Measurements from ENCODE around the gene LDB2. TPM values are rescaled to one million over a fixed set of nuclear protein-coding genes. Genes with fewer than 3 reads are reported as not detected.

The LDB2 gene
- total and polyA plus RNA-seq, 2 donors (not counting 3 experiments of a cell fraction or from before 2014, with no cell fraction given) = 127 to 223 TPM

DNA sequence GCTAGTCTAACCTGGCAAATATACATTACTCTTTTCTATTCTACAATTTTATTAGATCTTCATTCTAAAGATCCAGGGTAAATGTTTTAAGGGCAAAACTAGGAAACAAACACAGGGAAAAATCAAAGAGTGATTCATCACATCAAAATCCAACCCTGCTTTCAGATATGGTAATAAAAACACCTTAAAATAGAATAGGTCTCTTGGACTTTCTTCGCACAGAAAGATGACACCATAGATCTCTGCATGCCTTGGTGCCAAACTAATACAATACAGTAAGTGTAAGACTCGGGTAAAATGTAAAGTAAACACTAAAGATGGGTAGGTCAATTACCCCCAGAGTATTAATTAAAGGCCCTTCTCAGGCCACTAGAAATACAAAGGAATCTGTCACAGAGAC is 34.2 kb downstream of the LDB2 start:
- dilution Hi-C loops (cut with MboI; ENCODE audit: extremely low pct_ligation_motif_present, low sequenced_read_pairs) = no loop called here

GRCh38 chr4:16862697-16863096 is 35.7 kb downstream of the LDB2 start:
- Histone ChIP-seq H4K20me1 (replicated peaks; ENCODE audit: control insufficient read depth, extremely low read depth, insufficient read depth, low read length) (no peaks in the 10 kb centered on the region), H2AFZ (ENCODE audit: low read depth, low read length) (no peak overlapping the region), H3K27ac (ENCODE audit: insufficient read depth, low read depth, low read length) (peak overlapping the region; percentile 75), H3K4me2 (ENCODE audit: insufficient read depth, low read length) (no peak overlapping the region), H3K4me1 (ENCODE audit: control insufficient read depth, extremely low read depth, insufficient read depth, low read length) (peaks cover 88% of the 10 kb centered on the region), H3K79me2 (ENCODE audit: control insufficient read depth, insufficient read depth, low read length) (no peaks in the 10 kb centered on the region), H3K27me3 (ENCODE audit: control insufficient read depth in 2 of 2, insufficient read depth in 2 of 2, low read length in 2 of 2) (no peaks in the 10 kb centered on the region), H3K9me3 (replicated peaks; ENCODE audit: control insufficient read depth, insufficient read depth, low read length) (no peaks in the 10 kb centered on the region), H3K9me1 (replicated peaks; ENCODE audit: control insufficient read depth, extremely low read depth, insufficient read depth, low read length) (no peaks in the 10 kb centered on the region), H3K4me3 (replicated peaks in 1 of 3; ENCODE audit: insufficient read depth in 1 of 3, low read depth in 1 of 3, low read length in 3 of 3) (no peak overlapping the region), H3K9ac (replicated peaks; ENCODE audit: extremely low read depth, insufficient read depth, low read length) (peak overlapping the region; percentile 42), H3K36me3 (ENCODE audit: control insufficient read depth in 2 of 2, extremely low read depth in 1 of 2, insufficient read depth in 2 of 2, low read length in 2 of 2) (peaks cover 0 to 2% of the 10 kb centered on the region in 2 experiments)
- intact Hi-C loops (cut with micrococcal nuclease) (no loop called here), dilution Hi-C loops (cut with MboI; ENCODE audit: extremely low pct_ligation_motif_present, low sequenced_read_pairs) (no loop called here)
- no TSS peak for BruUV-seq (replicated peaks)
- FAIRE-seq (peak; percentile 72), DNase-seq (ENCODE audit: low read depth, low spot score) (peak; percentile 95)
- POLR2A ChIA-PET = interaction anchor here (0.6 kb wide), 1 partner anchor 60 kb away, joined by 3 read pairs; no protein-coding TSS in a partner anchor
- CTCF ChIA-PET = interaction anchor here (0.6 to 1.6 kb wide), 7 partner anchors 12 to 737 kb away, joined by 3 to 9 read pairs (median 5); no protein-coding TSS in a partner anchor
- TF ChIP-seq MAX (IDR thresholded peaks at IDR 0.05; ENCODE audit: insufficient read depth, insufficient read length) (no peak), POLR2A (IDR thresholded peaks at IDR 0.05; ENCODE audit: low read depth, low read length) (peak; percentile 24), POLR2AphosphoS5 (IDR thresholded peaks at IDR 0.05; ENCODE audit: insufficient read depth, low read depth, low read length) (peak; percentile 39), JUN (IDR thresholded peaks at IDR 0.05; ENCODE audit: borderline replicate concordance, insufficient read depth, insufficient read length, low read depth) (peak; percentile 32), MYC (IDR thresholded peaks at IDR 0.05; ENCODE audit: low read depth, low read length) (no peak), FOS (IDR thresholded peaks at IDR 0.05; ENCODE audit: borderline replicate concordance, insufficient read depth, low read length) (peak; percentile 27), GATA2 (IDR thresholded peaks at IDR 0.05; ENCODE audit: insufficient read depth, insufficient read length, low read depth, low read length) (peak; percentile 41)

More for the DNA sequence above, 34.2 kb downstream of the LDB2 start:
- FAIRE-seq (peak; percentile 56), DNase-seq (ENCODE audit: low read depth, low spot score) (peak; percentile 47)
- POLR2A ChIA-PET = interaction anchor here (0.7 kb wide), 1 partner anchor 31 kb away, joined by 3 read pairs; no protein-coding TSS in a partner anchor
- H3K36me3 ChIP-seq (ENCODE audit: control insufficient read depth in 2 of 2, extremely low read depth in 1 of 2, insufficient read depth in 2 of 2, low read length in 2 of 2) = peaks cover 0 to 2% of the 10 kb centered on the region in 2 experiments
- H3K4me1 ChIP-seq (ENCODE audit: control insufficient read depth, extremely low read depth, insufficient read depth, low read length) = peaks cover 73% of the 10 kb centered on the region
- CTCF ChIA-PET = no interaction called here
- no peak overlapping the region for H3K4me3 ChIP-seq (replicated peaks in 1 of 3; ENCODE audit: insufficient read depth in 1 of 3, low read depth in 1 of 3, low read length in 3 of 3)
- no peaks in the 10 kb centered on the region for H4K20me1 ChIP-seq (replicated peaks; ENCODE audit: control insufficient read depth, extremely low read depth, insufficient read depth, low read length)
- peak overlapping the region; percentile 43 for H3K4me2 ChIP-seq (ENCODE audit: insufficient read depth, low read length)
- no peak overlapping the region for H2AFZ ChIP-seq (ENCODE audit: low read depth, low read length)
- no peaks in the 10 kb centered on the region for H3K27me3 ChIP-seq (ENCODE audit: control insufficient read depth in 2 of 2, insufficient read depth in 2 of 2, low read length in 2 of 2)
- no TSS peak for BruUV-seq (replicated peaks)
- no peak overlapping the region for H3K9ac ChIP-seq (replicated peaks; ENCODE audit: extremely low read depth, insufficient read depth, low read length)
- TF ChIP-seq EZH2 (IDR thresholded peaks at IDR 0.05; ENCODE audit: borderline replicate concordance, low read depth, low read length, severe bottlenecking) (no peak), JUN (IDR thresholded peaks at IDR 0.05; ENCODE audit: borderline replicate concordance, insufficient read depth, insufficient read length, low read depth) (peak; percentile 39), FOS (IDR thresholded peaks at IDR 0.05; ENCODE audit: borderline replicate concordance, insufficient read depth, low read length) (no peak)
- H3K9me3 ChIP-seq (replicated peaks; ENCODE audit: control insufficient read depth, insufficient read depth, low read length) = no peaks in the 10 kb centered on the region
- intact Hi-C loops (cut with micrococcal nuclease) = no loop called here
- H3K27ac ChIP-seq (ENCODE audit: insufficient read depth, low read depth, low read length) = peak overlapping the region; percentile 64
- no peaks in the 10 kb centered on the region for H3K79me2 ChIP-seq (ENCODE audit: control insufficient read depth, insufficient read depth, low read length)
- H3K9me1 ChIP-seq (replicated peaks; ENCODE audit: control insufficient read depth, extremely low read depth, insufficient read depth, low read length) = no peaks in the 10 kb centered on the region
